IMR-90 (cell line): Measurements from ENCODE around the gene MPC1. TPM values are rescaled to one million over a fixed set of nuclear protein-coding genes. Genes with fewer than 3 reads are reported as not detected.
A peak's percentile ranks its signal among the peaks of the same experiment; 100 is the strongest.

ENCODE experiments used
- ATAC-seq: fragments of 200-7000 bp; cut with Tn5 transposase; 2 replicates; pipeline ENCODE4 v1.9.1; 2020; ENCODE audit warnings: low read depth, mild to moderate bottlenecking, moderate library complexity
- BruUV-seq: library from RNA; stranded (reverse); fragments of 400-500 nt; replicated peaks from 2 replicates; lab custom pipeline; 2021; lab: Mats Ljungman, UMichigan
- CTCF ChIA-PET: fragments of 300-600 bp; formaldehyde crosslinking; extraction: SDS; loops from one replicate; lab custom pipeline; 2021; ENCODE audit warnings: antibody characterized with exemption; lab: Yijun Ruan, JAX
- POLR2A ChIA-PET: fragments of 300-600 bp; sonication (Branson Sonifier 250); formaldehyde crosslinking; loops from one replicate; lab custom pipeline; 2022; ENCODE audit warnings: antibody characterized with exemption; ENCODE audit not compliant: unreplicated experiment; lab: Charles Lee
- DNase-seq: peaks from one replicate; pipeline ENCODE4 v3.0.0; 2013
- H2AFZ ChIP-seq: replicated peaks from 2 replicates; pipeline ENCODE3; 2013; ENCODE audit warnings: low read length, mild to moderate bottlenecking; ENCODE audit not compliant: poor library complexity
- H2AK5ac ChIP-seq: 2 replicates; pipeline ENCODE4 v1.6.1; 2013; ENCODE audit warnings: low read depth, low read length, inconsistent platforms
- H2AK9ac ChIP-seq: replicated peaks from 2 replicates; pipeline ENCODE3; 2013; ENCODE audit warnings: mild to moderate bottlenecking, low read depth, low read length, moderate library complexity; ENCODE audit not compliant: poor library complexity
- H2BK120ac ChIP-seq: 2 replicates; pipeline ENCODE4 v1.6.1; 2013; ENCODE audit warnings: low read depth, low read length, inconsistent platforms
- H2BK15ac ChIP-seq: 3 replicates; pipeline ENCODE4 v1.6.1; 2013; ENCODE audit warnings: low read depth, low read length, inconsistent platforms
- H2BK20ac ChIP-seq: 2 replicates; pipeline ENCODE4 v1.6.1; 2013; ENCODE audit warnings: low read depth, mild to moderate bottlenecking, inconsistent platforms, low read length, moderate library complexity
- H2BK5ac ChIP-seq: 2 replicates; pipeline ENCODE4 v1.6.1; 2013; ENCODE audit warnings: mild to moderate bottlenecking, low read depth, low read length, inconsistent platforms; ENCODE audit not compliant: poor library complexity, severe bottlenecking
- H3K14ac ChIP-seq: replicated peaks from 2 replicates; pipeline ENCODE4 v1.6.1; 2013; ENCODE audit warnings: low read depth, low read length, inconsistent platforms
- H3K18ac ChIP-seq: 2 replicates; pipeline ENCODE4 v1.6.1; 2013; ENCODE audit warnings: low read depth, low read length, control low read depth
- H3K23ac ChIP-seq: 2 replicates; pipeline ENCODE4 v1.6.1; 2013; ENCODE audit warnings: low read depth, low read length, inconsistent platforms
- H3K27ac ChIP-seq: 2 replicates; pipeline ENCODE4 v1.5.1; 2013; ENCODE audit warnings: mild to moderate bottlenecking, control low read depth, low read length; ENCODE audit not compliant: insufficient read depth
- H3K27me3 ChIP-seq: 2 replicates; pipeline ENCODE4 v1.6.1; 2013; ENCODE audit warnings: low read length; ENCODE audit not compliant: control insufficient read depth, insufficient read depth
- H3K36me3 ChIP-seq: 2 replicates; pipeline ENCODE4 v1.6.1; 2013; ENCODE audit warnings: low read length, mixed read lengths; ENCODE audit not compliant: control insufficient read depth, insufficient read depth
- H3K4ac ChIP-seq: 2 replicates; pipeline ENCODE4 v1.6.1; 2013; ENCODE audit warnings: low read depth, low read length, inconsistent platforms
- H3K4me1 ChIP-seq: 2 replicates; pipeline ENCODE4 v1.6.1; 2013; ENCODE audit warnings: low read length, mixed read lengths; ENCODE audit not compliant: control insufficient read depth, insufficient read depth
- H3K4me2 ChIP-seq: 2 replicates; pipeline ENCODE4 v1.6.1; 2013; ENCODE audit warnings: low read depth, mild to moderate bottlenecking, control low read depth, low read length, moderate library complexity
- H3K4me3 ChIP-seq: 2 replicates; pipeline ENCODE4 v1.5.1; 2013; ENCODE audit warnings: low read depth, mild to moderate bottlenecking, control low read depth, low read length, moderate library complexity; ENCODE audit not compliant: insufficient read depth
- H3K56ac ChIP-seq: 2 replicates; pipeline ENCODE4 v1.6.1; 2013; ENCODE audit warnings: low read length, inconsistent platforms; ENCODE audit not compliant: insufficient read depth; ENCODE audit errors: extremely low read depth
- H3K79me1 ChIP-seq, 2 experiments: 2 replicates each; pipeline ENCODE4 v1.6.1; 2013; ENCODE audit warnings: low read length in 2 of 2, inconsistent platforms in 1 of 2, low read depth in 1 of 2
- H3K9ac ChIP-seq: 2 replicates; pipeline ENCODE4 v1.6.1; 2013; ENCODE audit warnings: low read depth, low read length, control low read depth
- H3K9me1 ChIP-seq: 2 replicates; pipeline ENCODE4 v1.6.1; 2013; ENCODE audit warnings: low read length, inconsistent platforms; ENCODE audit not compliant: insufficient read depth
- H3K9me3 ChIP-seq: 2 replicates; pipeline ENCODE4 v1.6.1; 2013; ENCODE audit warnings: low read length; ENCODE audit not compliant: control insufficient read depth, insufficient read depth
- H4K20me1 ChIP-seq: 2 replicates; pipeline ENCODE4 v1.6.1; 2013; ENCODE audit warnings: low read length, inconsistent platforms; ENCODE audit not compliant: insufficient read depth
- H4K5ac ChIP-seq: 2 replicates; pipeline ENCODE4 v1.6.1; 2013; ENCODE audit warnings: mild to moderate bottlenecking, low read depth, low read length, control low read depth
- H4K8ac ChIP-seq, 2 experiments: 2 replicates each; pipeline ENCODE4 v1.6.1; 2013; ENCODE audit warnings: low read depth in 2 of 2, low read length in 2 of 2, control low read depth in 1 of 2, inconsistent platforms in 1 of 2
- H4K91ac ChIP-seq: 2 replicates; pipeline ENCODE4 v1.6.1; 2013; ENCODE audit warnings: low read depth, low read length, inconsistent platforms; ENCODE audit not compliant: insufficient read depth
- CEBPB ChIP-seq: IDR thresholded peaks from 2 replicates; pipeline ENCODE4 v1.6.1; 2012; ENCODE audit warnings: low read depth, low read length, improper control_type of control experiment
- CHD1 ChIP-seq: IDR thresholded peaks from 2 replicates; pipeline ENCODE4 v1.6.1; 2012; ENCODE audit warnings: low read depth, low read length, improper control_type of control experiment
- CTCF ChIP-seq: conservative IDR thresholded peaks from 2 replicates; pipeline ENCODE4 v1.5.1; 2012; ENCODE audit warnings: mild to moderate bottlenecking, low read depth, low read length, improper control_type of control experiment
- ELK1 ChIP-seq: fragments of 150-350 bp; IDR thresholded peaks from 2 replicates; pipeline ENCODE4 v1.6.1; 2016; ENCODE audit warnings: low read depth, mild to moderate bottlenecking, low read length, moderate library complexity, borderline replicate concordance
- FOS ChIP-seq: fragments of 150-350 bp; IDR thresholded peaks from 2 replicates; pipeline ENCODE4 v1.6.1; 2016; ENCODE audit warnings: low read depth, low read length
- MAFK ChIP-seq: IDR thresholded peaks from 2 replicates; pipeline ENCODE4 v1.6.1; 2012; ENCODE audit warnings: low read depth, low read length, improper control_type of control experiment
- MAZ ChIP-seq: IDR thresholded peaks from 2 replicates; pipeline ENCODE4 v1.6.1; 2012; ENCODE audit warnings: low read depth, mild to moderate bottlenecking, low read length, improper control_type of control experiment, moderate library complexity, borderline replicate concordance
- MXI1 ChIP-seq: IDR thresholded peaks from 2 replicates; pipeline ENCODE4 v1.6.1; 2012; ENCODE audit warnings: low read depth, mild to moderate bottlenecking, low read length, moderate library complexity, borderline replicate concordance
- NFE2L2 ChIP-seq: fragments of 150-350 bp; IDR thresholded peaks from 2 replicates; pipeline ENCODE4 v1.6.1; 2016; ENCODE audit warnings: low read depth, mild to moderate bottlenecking, low read length
- POLR2A ChIP-seq: IDR thresholded peaks from 2 replicates; pipeline ENCODE4 v1.6.1; 2012; ENCODE audit warnings: mild to moderate bottlenecking, low read depth, low read length
- RAD21 ChIP-seq: IDR thresholded peaks from 2 replicates; pipeline ENCODE4 v1.6.1; 2012; ENCODE audit warnings: low read length, improper control_type of control experiment
- RCOR1 ChIP-seq: IDR thresholded peaks from 2 replicates; pipeline ENCODE4 v1.6.1; 2012; ENCODE audit warnings: mild to moderate bottlenecking, low read length, improper control_type of control experiment; ENCODE audit not compliant: insufficient replicate concordance
- RFX5 ChIP-seq: IDR thresholded peaks from 2 replicates; pipeline ENCODE4 v1.8.0; 2012; ENCODE audit warnings: low read depth, mild to moderate bottlenecking, low read length, moderate library complexity
- USF2 ChIP-seq: fragments of 150-350 bp; IDR thresholded peaks from 2 replicates; pipeline ENCODE4 v1.6.1; 2017; ENCODE audit warnings: mild to moderate bottlenecking, antibody characterized with exemption, low read length, low read depth
- WGBS, 2 experiments: methylation state at CpG; one replicate each; pipeline versions ENCODE4 v1.1.5 to v1.1.7; 2013; ENCODE audit warnings: missing lambda C conversion rate in 2 of 2; ENCODE audit not compliant: insufficient read length in 1 of 2; ENCODE audit errors: extremely low coverage in 2 of 2; 5-methylcytosine and 5-hydroxymethylcytosine counted together
- dilution Hi-C: fragments of 300-500 bp; cut with HindIII; formaldehyde crosslinking; loops from one replicate; pipeline ENCODE4 v1.14.3; 2018; ENCODE audit warnings: low sequenced_read_pairs; ENCODE audit not compliant: unreplicated experiment
- in situ Hi-C: fragments of 300-500 bp; cut with MboI; formaldehyde crosslinking; loops from 3 replicates; pipeline ENCODE4 v1.14.3; 2019; ENCODE audit warnings: low sequenced_read_pairs, inconsistent platforms, mixed read lengths
- intact Hi-C: fragments of 100-400 bp; cut with micrococcal nuclease; formaldehyde crosslinking; loops from 2 replicates; pipeline ENCODE4 v1.10.0; 2022
- polyA plus RNA-seq, 3 experiments: library from polyadenylated mRNA; depleted of rRNA; stranded (reverse); fragments of >200 nt; gene quantifications; 2 replicates each; pipeline ENCODE4 v1.2.3, GENCODE V29; 2012; ENCODE audit warnings: low replicate concordance in 1 of 3
- total RNA-seq: library from RNA; depleted of rRNA; stranded (reverse); fragments of >200 nt; gene quantifications from 2 replicates; pipeline ENCODE4 v1.2.3, GENCODE V29; 2012

The MPC1 gene
- total and polyA plus RNA-seq, 2 of the 4 experiments (the other 2 are of a cell fraction) = 10.9 to 12.0 TPM

GRCh38 chr6:166382500-166382932 is 224 bp downstream of the MPC1 start:
- dilution Hi-C loops (no loop called here), intact Hi-C loops (loop anchor here (2.0 to 5.0 kb wide), 2 partner anchors 40 to 105 kb away; partner anchors contain the start of gene SFT2D1), in situ Hi-C loops (no loop called here)
- Histone ChIP-seq H3K9me3 (no peaks in the 10 kb centered on the region), H2AK9ac (no peak overlapping the region), H2AK5ac (no peak overlapping the region), H3K4me3 (peak overlapping the region; percentile 87), H3K4me1 (no peaks in the 10 kb centered on the region), H4K91ac (no peak overlapping the region), H2BK120ac (no peak overlapping the region), H3K4ac (no peak overlapping the region), H2BK5ac (no peak overlapping the region), H4K5ac (no peak overlapping the region), H3K14ac (no peak overlapping the region), H3K27ac (peak overlapping the region; percentile 17; the same call in 1 of the 2 replicates), H2AFZ (peak overlapping the region; percentile 99), H3K27me3 (no peaks in the 10 kb centered on the region), H3K23ac (no peak overlapping the region), H3K4me2 (peak overlapping the region; percentile 95), H3K56ac (no peak overlapping the region), H2BK15ac (no peak overlapping the region), H3K9ac (peak overlapping the region; percentile 18; the same call in 1 of the 2 replicates), H2BK20ac (no peak overlapping the region), H4K20me1 (no peaks in the 10 kb centered on the region), H3K9me1 (no peaks in the 10 kb centered on the region), H3K79me1 (peaks cover 0 to 5% of the 10 kb centered on the region in 2 experiments; a peak in 2 of 4 replicates), H3K36me3 (no peaks in the 10 kb centered on the region), H4K8ac (no peak overlapping the region), H3K18ac (no peak overlapping the region)
- TF ChIP-seq RFX5 = no peak
- no peak for TF ChIP-seq RCOR1
- no peak for TF ChIP-seq RAD21
- no peak for TF ChIP-seq MAZ
- TF ChIP-seq CTCF = no peak
- TF ChIP-seq MAFK = no peak
- TF ChIP-seq ELK1 = no peak
- TF ChIP-seq CHD1 = no peak
- TF ChIP-seq NFE2L2 = no peak
- no peak for TF ChIP-seq CEBPB
- TF ChIP-seq FOS = no peak
- TF ChIP-seq POLR2A = no peak
- no peak for TF ChIP-seq MXI1
- no peak for TF ChIP-seq USF2
- WGBS, 2 experiments = 0% methylated on average over 34 of the region's 46 CpGs; no CpG with 5 or more reads in 1 of the 2 experiments
- peak; percentile 5 for ATAC-seq
- ChIA-PET POLR2A (no interaction called here), CTCF (no interaction called here)
- BruUV-seq = no TSS peak
- DNase-seq = no peak
